G401 (cell line): ENCODE measurements around the gene IPP. TPM values are rescaled to one million over a fixed set of nuclear protein-coding genes. Genes with fewer than 3 reads are reported as not detected.

Experiments
- DNase-seq: peaks from one replicate; pipeline ENCODE4 v3.0.0-alpha.2; 2015; ENCODE audit warnings: low spot score
- in situ Hi-C: cut with HindIII; loops from 2 replicates; pipeline ENCODE4 v1.10.0; 2016; ENCODE audit warnings: low sequenced_read_pairs, mixed read lengths
- total RNA-seq: library from RNA; depleted of rRNA; stranded (reverse); fragments of >200 nt; shearing (Covaris generic); gene quantifications from 2 replicates; pipeline ENCODE4 v1.2.3, GENCODE V29; 2014; rRNA removed

IPP gene
- 4.4 and 8.4 TPM in 2 replicates for total RNA-seq

DNA sequence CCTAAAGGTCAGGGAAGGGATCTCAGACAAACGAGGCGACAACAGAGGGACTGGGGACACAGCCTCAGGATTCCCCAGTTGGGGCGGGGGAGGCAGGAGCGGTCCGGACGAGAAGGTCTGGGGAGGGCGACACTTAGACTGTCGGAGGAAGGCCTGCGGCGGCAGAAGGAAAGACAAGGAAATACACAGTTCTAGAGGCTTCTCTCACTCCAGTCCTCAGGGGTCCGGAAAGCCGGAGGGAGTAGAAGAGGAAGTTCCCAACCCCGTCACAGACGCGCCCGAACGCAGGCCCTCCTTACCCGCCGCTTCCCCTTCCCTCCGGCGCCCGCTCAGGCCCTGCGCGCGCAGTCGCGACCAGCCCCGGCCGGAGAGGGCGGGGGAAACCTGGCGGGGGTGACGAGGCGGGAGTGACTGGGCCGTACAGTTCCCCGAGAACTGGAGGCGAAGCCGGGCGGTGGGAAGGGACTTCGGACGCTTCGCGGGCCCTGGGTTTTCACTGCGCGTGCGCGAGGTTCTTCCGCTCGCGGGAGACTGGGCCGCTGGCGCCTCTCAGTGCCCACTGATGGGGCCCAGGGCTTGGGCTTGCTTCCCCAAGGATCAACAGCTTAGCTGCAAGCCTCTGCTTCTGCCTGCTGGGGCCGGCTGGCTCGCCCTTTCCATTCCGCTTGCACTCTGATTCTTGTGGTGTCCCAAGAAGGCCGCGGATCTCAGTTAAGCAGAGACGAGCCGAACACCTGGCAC, at the start of gene IPP:
Gene IPP (minus strand): TSS at position 356 of the 741 bp plus-strand sequence. CDS start 4,242 bp downstream, outside the sequence.
- peak; percentile 95 for DNase-seq
- in situ Hi-C loops, result no loop called here

DNA sequence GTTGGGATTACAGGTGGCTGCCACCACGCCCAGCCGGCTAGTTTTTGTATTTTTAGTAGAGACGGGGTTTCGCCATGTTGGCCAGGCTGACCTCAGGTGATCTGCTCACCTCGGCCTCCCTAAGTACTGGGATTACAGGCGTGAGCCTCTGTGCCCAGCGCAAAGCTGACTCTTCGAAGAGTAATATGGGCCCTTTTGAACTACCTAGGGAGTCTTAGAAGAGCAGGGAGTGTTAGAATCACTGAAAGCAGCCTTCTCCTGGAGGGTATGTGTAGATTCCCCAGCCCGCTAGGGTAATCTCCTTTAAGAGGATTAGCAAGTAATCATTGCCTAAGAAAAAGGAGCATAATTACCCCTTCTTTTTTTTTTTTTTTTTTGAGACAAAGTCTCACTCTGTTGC, 46.5 kb upstream of the IPP start:
- DNase-seq, result no peak
- in situ Hi-C loops, result no loop called here

DNA sequence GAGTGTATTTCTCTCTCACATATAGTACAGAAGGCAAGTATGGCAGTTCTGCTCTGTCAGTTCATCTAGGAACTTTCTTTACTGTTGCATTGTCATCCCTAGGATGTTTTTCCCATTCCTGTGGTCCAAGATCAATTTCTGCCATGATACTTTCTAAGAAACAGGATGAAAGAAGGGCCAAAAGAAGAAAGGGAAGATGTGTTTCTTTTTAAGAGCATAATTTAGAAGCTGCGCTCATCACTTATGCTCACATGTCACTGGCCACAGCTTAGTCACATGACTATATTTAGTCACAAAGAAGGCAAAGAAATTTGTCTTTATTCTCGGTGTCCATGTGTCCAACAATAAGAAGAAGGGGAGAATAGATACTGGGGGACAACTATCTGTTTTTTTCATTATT, 45.9 kb upstream of the IPP start:
- in situ Hi-C loops, result no loop called here
- no peak for DNase-seq

DNA sequence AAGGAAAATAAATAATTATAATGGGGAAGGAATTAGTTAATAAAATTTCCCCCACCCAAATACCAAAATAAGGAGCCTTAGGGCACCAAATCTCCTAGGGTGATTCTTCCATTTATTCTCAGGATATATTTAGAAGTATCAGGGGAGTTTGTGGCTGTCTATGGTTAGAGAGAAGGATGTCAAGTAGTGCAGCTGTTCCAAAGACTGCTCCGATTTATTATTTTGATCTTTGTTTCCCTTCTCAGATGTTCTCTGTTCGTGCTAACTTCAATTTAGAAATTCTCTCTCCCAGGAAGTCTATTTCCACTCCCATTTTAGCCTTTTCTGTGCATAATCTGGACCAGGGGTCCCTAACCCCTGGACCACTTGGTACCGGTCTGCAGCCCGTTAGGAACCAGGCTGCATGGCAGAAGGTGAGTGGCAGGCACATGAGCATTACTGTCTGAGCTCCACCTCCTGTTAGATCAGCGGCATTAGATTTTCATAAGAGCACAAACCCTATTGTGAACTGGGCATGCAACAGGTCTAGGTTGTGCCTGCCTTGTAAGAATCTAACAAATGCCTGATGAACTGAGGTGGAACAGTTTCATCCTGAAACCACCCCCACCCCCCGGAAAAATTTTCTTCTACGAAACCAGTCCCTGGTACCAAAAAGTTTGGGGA, 43.6 kb upstream of the IPP start:
- no peak for DNase-seq
- in situ Hi-C loops, result no loop called here

DNA sequence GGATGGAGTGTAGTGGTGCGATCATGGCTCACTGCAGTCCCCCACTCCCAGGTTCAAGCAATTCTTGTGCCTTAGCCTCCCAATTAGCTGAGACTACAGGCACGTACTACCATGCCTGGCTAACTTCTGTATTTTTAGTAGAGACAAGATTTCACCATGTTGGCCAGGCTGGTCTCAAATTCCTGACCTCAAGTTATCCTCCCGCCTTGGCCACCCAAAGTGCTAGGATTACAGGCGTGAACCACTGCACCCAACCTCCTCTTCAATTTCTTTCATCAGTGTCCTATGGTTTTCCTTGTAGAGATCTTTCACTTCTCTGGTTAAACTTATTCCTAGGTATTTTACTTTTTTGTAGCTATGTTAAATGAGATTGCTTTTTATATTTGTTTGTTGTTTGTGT, 42.3 kb upstream of the IPP start:
- in situ Hi-C loops, result no loop called here
- DNase-seq, result no peak

DNA sequence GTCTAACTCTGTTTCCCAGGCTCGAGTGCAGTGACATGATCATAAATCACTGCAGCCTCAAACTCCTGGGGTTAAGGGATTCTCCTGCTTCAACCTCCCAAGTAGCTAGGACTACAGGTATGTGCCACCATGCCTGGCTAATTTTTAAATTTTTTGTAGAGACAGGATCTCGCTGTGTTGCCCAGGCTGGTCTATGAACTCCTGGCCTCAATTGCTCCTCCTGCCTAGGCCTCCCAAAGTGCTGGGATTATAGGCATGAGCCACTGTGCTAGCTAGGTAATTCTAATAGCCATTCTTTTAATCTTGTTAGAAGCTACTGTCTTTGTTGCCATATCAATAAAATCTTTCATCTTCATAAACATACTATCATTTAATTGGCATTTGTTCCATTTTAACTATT, 39.1 kb upstream of the IPP start:
- in situ Hi-C loops, result no loop called here

DNA sequence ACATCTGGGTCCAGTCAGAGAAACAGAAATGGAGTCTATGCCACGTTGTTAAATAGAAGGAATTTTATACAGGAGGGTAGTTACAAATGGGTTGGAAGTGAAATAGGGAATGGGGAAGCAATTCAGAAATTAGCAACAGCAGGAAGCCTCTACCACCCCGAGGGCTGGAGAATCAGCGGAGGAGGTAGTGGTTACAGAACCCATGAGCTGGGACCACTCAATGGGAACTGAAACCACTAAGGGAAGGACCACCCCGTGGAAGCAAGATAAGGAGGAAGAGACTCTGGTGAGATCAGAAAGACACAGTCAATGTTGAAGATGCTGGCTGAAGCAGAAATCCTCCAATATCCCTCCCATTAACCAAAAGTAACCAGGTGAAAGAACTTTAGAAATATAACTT, 37.5 kb upstream of the IPP start:
- in situ Hi-C loops, result no loop called here
- no peak for DNase-seq

More for the DNA sequence above, 39.1 kb upstream of the IPP start:
- DNase-seq, result no peak

DNA sequence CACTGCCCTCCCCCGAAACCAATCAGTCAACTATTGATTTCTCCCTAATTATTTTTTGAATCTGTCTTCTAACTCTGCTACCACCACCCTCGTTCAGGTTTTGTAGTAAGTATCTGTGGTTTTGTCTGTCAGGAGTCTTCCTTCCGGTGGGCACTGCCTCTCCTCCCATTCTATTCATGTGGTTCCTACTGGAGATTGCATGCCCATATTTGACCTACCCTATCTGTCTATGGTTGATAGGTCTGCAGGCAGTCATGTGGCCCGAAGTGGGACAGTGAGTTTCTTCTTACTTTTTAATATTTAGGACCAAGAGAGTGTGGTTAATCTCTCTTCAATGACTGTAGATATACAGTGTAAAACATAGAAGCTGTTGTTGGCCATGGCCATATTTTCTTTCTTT, 35.1 kb upstream of the IPP start:
- in situ Hi-C loops, result no loop called here

DNA sequence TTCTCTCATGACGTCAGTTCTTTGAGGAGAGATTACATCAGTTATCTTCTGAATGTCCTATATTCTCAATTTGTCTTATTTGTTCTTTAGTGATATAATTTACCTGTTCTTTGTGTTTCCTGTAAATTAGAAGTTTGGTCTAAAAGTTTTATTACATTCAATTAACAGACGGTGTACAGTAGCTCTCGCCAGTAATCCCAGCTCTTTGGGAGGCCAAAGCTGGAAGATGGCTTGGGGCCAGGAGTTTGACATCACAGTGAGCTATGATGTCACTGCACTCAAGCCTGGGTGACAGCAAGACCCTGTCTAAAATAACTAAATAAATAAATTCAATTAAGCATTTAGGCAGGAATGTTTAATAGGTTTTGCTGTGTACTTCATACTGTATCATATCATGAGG, 25.3 kb upstream of the IPP start:
- in situ Hi-C loops, result no loop called here
- no peak for DNase-seq

More for the DNA sequence above, 35.1 kb upstream of the IPP start:
- no peak for DNase-seq

DNA sequence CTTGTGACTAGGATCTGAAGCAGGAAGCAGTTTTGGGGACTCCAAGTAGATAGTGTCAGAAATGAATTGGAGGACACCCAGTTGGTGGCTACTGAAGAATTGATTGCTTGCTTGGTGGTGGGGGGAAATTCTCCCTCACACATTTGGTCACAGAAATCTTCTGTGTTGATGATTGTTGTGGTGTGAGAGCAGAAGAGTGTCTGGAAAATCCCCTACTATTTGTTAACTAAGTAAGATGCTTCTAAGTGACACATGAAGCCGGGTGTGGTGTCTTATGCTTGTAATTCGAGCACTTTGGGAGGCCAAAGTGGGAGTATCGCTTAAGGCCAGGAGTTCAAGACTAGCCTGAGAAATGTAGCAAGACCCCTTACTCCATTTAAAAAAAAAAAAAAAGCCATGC, 22.5 kb upstream of the IPP start:
- in situ Hi-C loops, result no loop called here
- DNase-seq, result no peak

DNA sequence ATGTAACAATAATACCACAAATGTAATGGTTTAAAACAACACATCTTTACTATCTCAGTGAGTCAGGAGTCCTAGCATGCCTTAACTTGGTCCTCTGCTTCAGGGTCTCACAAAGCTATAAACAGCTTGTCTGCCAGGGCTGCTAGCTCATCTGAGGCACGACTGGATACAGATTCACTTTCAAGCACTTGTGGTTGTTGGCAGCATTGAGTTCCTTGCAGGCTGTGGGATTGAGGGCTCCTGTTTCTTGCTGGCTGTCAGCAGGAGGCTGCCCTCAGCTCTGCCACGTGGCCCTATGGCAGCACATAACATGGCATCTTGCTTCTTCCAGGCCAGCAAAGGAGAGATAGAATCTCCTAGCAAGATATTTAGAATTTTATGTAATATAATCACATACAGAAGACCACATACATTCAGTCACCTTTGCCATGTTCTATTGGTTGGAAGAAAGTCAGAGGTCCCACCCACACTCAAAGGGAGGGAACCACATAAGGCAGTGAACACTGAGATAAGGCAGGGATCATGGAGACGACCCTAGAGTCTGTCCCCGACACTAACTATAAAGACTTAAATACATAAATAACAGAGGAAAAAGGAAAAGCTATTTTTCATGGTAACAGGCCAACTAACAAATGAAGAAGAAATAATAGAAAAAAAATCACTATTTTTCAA, 18.9 kb upstream of the IPP start:
- in situ Hi-C loops, result no loop called here

DNA sequence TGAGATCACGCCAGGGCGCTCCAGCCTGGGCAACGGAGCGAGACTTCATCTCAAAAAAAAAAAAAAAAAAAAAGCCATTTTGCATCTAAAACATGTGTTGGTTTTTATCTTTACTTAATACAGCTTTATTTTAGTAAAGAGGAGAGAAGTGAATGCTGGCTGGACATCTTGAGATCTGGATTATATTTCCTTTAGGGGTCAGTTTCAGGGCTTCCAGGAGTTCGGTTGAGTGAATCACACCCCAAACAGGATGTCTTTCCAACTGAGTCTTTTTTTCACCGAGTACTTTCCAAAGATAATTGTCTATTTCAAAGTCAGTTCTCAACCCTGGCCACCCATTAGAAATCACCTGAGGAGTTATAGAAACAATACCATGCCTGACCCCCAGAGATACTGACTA, 16.6 kb upstream of the IPP start:
- in situ Hi-C loops, result no loop called here
- DNase-seq, result no peak

More for the DNA sequence above, 18.9 kb upstream of the IPP start:
- DNase-seq, result no peak

DNA sequence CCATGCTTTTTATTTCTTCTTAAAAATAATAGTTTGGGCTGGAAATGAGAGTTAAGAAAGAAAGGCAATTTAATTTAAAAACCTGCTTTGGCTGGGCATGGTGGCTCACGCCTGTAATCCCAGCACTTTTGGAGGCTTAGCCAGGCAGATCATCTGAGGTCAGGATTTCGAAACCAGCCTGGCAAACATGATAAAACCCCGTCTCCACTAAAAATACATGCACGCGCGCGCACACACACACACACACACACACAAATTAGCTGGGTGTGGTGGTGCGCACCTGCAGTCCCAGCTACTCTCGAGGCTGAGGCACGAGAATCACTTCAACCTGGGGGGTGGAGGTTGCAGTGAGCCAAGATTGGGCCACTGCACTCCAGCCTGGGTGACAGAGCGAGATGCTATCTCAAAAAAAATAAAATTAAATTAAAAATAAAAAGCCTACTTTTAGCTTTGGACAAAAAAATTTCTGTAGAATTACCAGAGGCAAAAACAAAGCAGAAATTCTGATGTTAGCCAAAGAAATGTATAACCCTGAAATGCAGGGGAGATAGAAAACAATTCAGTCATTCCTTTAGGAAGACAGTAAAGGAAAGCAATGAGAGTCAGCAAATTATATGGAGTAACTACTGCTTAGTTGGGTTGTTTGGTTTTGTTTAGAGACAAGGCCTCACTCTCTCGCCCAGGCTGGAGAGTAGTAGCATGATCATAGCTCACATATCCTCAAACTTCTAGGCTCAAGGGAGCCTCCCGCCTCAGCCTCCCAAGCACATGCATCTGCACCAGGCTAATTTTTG, 15.7 kb upstream of the IPP start:
- DNase-seq, result no peak
- in situ Hi-C loops, result no loop called here

DNA sequence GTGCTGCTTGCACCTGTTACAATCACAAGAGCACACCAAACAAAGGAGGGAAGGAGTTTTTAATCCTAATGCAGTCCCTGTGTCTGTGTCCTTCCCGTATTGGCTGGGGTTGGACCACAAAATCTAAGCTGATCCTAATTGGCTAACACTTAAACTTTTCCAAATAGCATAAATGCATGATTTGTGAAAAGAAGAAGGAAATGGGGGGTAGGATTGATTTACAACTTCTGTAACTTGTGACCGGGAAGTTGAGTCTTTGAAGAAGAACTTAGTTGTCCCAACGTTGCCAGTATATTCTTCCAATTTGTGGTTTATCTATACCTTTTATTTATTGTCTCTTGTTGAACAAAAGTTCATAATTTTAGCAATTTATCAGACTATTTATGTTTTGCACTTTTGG, 11.8 kb upstream of the IPP start:
- in situ Hi-C loops, result no loop called here
- no peak for DNase-seq

DNA sequence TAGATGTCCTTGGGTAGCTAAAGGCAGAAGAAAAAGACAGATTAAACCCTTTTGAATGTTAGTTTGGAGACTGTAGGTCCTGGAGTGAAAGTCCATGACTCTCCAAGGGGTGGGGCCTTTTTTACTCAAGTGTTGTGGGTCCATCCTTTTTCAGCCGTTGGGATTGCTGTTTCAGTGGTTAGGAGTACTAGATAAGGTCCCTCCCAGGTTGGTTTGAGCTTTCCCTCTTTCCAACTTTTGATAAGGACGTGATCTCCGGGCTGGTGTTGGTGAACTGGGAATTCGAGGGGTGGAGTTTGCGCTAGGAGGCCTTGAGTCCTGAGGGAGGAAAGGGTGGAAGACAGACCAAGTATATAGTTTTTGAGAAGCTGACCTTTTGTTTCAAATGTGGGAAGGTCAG, 5.2 kb upstream of the IPP start:
- DNase-seq, result no peak
- in situ Hi-C loops, result no loop called here

DNA sequence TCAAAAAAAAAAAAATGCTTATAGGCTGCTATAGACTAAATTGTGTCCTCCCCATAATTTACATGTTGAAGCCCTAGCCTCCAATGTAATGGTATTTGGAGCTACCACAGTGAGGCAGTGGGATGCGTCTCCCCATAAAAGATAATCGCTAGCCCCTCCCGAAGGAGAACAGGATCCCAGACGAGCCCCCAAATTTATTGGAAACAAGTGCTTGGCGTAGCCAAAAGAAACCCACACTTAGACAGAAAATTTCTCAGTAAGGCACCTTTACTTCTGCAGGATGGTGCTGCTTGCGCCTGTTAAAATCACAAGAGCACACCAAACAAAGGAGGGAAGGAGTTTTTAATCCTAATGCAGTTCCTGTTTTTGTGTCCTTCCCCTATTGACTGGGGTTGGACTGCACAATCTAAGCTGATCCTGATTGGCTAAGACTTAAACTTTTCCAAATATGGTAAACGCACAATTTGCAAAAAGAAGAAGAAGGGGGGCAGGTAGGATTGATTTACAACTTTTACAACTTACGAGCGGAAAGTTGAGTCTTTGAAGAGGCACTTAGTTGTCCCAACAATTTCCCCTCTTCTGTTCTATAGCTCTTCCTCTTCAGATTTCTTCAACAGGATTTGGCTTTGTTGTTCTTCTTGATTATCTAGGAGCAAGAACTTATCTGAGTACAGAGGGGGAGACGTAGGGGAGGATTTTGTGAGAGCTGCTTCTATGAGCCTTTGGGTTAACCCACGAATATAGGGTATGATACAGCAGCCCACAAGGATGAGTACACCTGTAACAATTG, 3.0 kb upstream of the IPP start:
- DNase-seq, result no peak
- in situ Hi-C loops, result no loop called here

DNA sequence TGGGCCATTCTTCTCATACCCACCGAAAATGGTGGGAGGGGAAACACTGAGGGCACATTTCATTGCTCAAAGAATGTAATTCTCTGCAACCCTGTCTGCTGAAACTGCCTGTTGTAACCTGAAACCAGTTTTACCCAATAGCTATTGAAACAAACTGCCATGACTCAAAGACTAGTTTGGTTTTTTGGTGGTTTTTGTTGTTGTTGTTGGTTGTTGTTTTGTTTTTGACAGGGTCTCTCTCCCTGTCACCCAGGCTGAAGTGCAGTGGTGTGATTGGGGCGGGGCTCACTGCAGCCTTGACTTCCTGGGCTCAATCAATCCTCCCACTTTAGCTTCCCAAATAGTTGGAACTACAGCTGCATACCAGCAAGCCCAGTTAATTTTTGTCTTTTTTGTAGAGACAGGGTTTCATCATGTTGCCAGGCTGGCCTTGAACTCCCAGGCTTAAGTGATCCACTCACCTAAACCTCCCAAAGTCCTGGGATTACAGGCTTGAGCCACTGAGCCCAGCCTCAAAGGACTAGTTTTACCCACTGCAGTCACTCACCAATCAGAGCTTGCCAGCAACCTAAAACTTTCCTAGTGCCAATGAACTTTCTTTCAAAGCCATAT, 2.1 kb upstream of the IPP start:
- in situ Hi-C loops, result no loop called here

DNA sequence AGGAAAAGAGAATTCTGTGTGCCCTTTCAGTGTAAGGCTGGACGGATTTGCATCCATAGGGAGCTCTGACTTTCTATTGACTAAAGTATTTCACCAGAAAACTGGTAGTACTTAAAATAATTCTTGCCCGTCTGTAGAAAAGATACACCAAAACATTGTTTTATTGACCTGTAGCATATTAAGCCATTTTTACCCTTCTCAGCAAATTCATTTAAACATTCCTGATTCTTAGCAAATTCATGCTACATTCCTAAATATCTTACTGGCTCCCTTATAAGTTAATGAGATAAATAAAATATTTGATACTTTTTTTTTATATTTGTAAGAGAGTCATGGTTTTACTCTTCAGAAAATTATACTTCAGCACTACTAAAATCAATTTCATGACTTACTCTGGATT, 1.6 kb upstream of the IPP start:
- in situ Hi-C loops, result no loop called here
- no peak for DNase-seq

More for the DNA sequence above, 2.1 kb upstream of the IPP start:
- DNase-seq, result no peak
